Renal cortical epithelial cell (primary cell): ENCODE data around the gene ENO2. TPM values are rescaled to one million over a fixed set of nuclear protein-coding genes. Genes with fewer than 3 reads are reported as not detected.

Experiments
- DNase-seq: peaks from one replicate; pipeline ENCODE4 v3.0.0-alpha.2; 2011; ENCODE audit warnings: low read depth
- total RNA-seq: library from RNA; depleted of rRNA; stranded (reverse); fragments of >200 nt; gene quantifications from 2 replicates; pipeline ENCODE4 v1.2.3, GENCODE V29; 2014

The ENO2 gene
- total RNA-seq, 1 donor from 2014 or later, result 41.3 TPM

GRCh38 chr12:6948873-6949594, 34.7 kb downstream of the ENO2 start:
- DNase-seq, result no peak

GRCh38 chr12:6950401-6950801, 36.0 kb downstream of the ENO2 start:
- DNase-seq, result no peak

DNA sequence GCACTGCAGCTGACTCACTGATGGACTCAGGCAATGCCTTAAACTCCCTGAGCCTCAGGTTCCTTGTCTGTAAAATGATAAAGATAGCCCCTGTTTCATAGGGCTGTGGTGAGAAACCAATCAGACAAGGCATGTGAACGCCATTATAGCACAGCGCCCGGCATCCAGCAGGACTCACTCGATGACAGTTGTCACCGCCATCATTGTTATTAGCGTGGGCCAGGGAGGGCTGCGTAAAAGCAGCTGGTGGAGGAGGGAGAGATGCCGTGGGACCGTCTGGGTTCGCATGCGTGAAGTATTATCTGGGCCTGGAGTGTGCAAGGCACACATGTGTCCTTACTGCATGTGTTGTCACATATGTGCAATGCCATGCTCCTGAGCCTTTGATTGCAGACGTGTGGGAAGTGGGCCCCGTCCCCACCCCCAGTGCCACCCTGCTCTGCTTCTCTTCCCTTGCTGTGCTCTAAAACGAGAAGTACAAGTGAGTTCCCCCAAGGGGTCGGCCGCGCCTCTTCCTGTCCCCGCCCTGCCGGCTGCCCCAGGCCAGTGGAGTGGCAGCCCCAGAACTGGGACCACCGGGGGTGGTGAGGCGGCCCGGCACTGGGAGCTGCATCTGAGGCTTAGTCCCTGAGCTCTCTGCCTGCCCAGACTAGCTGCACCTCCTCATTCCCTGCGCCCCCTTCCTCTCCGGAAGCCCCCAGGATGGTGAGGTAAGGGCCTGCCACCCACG, 36.6 kb downstream of the ENO2 start, which contains the start of gene PTPN6:
Gene PTPN6, plus strand, starts transcription at position 546 of the 730 bp plus-strand sequence. Its CDS starts 157 bp downstream, at position 703.
- DNase-seq, result no peak

GRCh38 chr12:6951551-6952120, 37.3 kb downstream of the ENO2 start:
- no peak for DNase-seq

DNA sequence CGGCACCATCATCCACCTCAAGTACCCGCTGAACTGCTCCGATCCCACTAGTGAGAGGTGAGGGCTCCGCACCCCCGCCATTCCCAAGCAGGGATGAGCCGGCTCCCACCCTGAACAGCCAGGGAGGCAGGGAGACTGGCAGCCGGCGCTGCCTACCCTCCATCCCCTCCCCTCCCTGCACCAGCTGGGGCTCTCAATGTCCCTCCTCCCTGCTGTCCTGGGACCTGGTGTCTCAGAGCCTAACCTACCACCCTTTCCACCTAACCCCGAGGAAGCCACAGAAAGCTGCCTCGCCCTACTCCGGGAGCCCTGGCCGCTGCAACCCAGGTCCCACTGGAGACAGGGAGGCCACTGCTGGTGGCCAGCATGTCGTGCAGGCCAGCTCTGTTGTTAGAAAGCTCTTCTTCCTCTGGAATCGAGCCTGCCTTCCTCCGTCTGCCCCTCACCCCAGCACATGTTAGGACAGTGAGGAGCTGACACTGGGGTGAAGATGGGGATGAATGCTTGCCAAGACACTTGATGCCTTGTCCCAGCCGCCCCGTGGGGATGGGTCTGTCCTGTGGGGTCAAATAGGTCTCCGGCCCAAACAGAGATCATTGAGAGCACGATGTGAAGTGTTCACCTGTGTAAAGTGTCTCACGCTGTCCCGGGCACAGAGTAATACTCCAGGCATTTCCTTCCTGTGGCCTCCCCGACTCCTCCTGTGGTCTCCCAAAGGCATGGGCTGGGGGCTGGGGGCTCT, 37.9 kb downstream of the ENO2 start:
- no peak for DNase-seq

GRCh38 chr12:6952863-6953441, 38.6 kb downstream of the ENO2 start:
- no peak for DNase-seq

DNA sequence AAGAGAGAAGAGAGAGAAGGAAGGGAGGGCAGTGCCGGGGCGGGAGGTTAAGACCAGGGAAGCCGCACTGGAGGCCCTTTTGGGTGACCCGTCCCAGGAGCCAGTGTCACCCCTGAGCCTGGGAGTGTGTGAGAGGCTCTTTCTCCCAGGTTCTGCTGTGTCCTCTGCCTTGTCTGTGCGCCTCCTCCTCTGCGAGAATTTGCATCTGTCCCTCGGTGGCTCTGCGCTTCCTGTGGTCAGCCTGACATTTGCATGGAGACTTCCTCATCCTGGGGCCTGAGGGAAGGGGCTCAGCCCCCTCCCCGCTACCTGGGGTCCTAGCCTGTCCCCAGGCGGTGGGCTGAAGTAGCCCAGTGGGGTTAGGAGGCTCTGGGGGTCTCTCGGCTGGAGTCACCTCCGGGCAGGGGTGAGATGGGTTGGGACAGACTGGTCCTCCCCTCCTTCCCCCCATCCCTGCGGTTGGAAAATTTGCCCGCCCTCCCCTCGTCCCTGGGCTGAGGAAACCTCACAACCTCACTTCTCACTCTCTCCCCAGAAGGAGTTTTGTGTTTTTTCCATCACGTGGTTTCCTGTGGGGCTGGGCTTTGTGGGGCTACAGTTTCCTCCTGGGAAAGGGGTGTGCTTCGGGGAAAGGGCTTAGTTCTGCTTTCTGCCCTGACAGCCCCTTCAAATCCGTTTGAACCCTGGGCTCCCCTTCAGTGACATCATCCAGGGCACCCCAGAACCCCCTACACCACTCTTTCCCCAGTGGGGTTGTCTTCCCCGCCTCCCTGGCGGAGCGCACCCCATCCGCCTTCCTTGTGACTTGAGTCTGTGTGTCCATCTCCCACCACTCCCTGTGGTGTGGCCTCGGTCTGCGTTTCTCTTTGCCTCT, 39.3 kb downstream of the ENO2 start:
- no peak for DNase-seq

DNA sequence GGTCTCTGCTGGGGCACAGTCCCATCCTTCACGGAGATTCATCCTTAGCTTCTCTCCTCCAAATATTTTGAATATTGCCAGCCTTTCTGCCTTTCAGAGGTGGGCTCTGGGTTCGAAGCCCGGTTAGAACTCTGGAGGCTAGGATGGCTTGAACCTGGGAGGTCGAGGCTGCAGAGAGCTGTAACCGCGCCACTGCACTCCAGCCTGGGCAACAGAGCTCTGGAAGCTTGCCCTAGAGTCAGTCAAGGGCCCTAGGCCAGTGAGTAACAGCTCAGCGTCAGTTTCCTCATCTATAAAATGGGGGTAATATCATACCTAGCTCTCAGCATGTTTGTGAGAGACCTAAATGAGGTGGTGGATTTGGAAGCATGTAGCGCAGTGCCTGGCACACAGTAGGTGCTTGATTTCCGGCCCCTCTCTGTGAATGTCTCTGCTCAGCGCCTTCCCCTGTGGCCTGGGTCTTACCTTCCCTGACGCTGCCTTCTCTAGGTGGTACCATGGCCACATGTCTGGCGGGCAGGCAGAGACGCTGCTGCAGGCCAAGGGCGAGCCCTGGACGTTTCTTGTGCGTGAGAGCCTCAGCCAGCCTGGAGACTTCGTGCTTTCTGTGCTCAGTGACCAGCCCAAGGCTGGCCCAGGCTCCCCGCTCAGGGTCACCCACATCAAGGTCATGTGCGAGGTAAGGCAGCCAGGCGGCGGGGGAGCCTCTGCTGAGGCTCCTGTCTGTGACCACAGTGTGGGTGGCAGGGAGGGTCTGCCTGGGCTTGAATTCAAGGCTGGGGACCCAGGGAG, 40.1 kb downstream of the ENO2 start:
- no peak for DNase-seq

DNA sequence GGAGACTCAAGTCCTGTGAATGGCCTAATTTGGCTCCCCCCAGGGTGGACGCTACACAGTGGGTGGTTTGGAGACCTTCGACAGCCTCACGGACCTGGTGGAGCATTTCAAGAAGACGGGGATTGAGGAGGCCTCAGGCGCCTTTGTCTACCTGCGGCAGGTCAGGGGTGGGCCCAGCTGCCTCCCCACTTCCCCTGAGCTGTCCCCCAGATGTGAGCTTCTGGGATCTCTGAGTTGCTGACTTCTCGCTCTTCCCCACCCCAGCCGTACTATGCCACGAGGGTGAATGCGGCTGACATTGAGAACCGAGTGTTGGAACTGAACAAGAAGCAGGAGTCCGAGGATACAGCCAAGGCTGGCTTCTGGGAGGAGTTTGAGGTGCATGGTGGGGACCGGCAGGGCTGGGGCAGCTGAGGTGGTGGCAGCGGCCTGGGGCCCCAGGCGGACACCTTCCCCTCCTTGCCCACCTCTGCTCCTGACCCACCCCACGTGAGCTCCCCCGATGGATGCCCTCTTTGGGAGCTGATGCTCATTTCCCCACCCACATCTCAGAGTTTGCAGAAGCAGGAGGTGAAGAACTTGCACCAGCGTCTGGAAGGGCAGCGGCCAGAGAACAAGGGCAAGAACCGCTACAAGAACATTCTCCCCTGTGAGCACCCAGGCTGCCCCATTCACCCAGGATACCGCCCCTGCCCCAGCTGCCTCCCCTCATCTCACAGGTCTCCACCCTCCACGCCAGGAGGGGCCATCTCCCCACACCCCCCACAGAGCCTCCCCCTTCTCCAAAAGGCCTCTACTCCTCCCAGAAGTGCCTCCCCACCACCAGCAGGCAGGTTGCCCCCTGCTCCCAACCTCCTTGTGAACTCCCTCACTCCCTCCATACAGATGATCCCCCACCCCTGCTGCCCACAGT, 41.0 kb downstream of the ENO2 start:
- no peak for DNase-seq

DNA sequence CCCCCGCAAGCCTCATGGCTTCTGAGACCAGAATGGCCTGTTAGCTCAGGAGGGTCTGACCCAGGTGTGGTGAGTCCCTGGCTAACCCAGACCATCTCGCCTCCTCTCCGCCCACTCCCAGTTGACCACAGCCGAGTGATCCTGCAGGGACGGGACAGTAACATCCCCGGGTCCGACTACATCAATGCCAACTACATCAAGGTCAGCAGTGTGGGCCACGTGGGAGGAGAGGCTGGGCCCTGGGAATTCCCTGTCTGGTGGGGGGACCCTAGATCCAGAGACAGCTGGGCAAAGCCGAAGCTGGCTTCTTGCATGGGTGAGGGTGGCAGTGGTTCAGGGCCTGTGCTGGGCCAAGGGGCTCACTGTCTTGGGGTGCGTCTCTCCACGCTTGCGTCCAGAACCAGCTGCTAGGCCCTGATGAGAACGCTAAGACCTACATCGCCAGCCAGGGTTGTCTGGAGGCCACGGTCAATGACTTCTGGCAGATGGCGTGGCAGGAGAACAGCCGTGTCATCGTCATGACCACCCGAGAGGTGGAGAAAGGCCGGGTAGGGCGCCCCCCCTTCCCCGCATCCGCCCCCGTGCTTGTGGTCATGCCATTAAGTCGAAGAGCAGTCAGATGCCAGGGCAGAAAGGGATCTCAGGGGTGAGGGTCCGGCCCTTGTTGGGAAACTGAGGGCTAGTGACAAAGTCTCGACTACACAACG, 41.8 kb downstream of the ENO2 start:
- no peak for DNase-seq

DNA sequence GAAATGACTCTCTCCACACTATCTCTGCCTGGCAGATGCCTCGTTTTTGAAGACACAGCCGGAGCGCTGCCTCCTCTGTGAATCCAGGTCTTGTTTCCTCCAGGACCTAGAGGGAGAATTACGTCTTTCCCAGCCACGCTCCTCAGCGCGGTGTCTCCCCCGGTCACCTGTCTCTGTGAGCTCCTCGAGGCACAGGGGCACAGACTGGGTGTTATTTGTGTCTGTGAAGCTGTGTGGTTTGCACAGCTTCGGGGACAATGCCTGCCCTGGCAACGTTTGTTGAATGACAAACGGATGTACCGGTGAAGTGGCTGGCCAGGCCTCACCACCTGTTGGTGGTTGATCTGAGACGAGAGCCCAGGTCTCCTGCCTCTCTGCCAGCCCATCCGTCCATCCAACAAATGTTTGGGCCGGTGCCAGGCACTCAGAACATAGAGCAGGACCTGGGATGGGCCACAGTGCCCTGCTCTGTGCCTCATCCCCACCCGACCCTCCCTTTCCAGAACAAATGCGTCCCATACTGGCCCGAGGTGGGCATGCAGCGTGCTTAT, 42.8 kb downstream of the ENO2 start:
- DNase-seq, result no peak

GRCh38 chr12:6957741-6958608, 43.6 kb downstream of the ENO2 start:
- no peak for DNase-seq

DNA sequence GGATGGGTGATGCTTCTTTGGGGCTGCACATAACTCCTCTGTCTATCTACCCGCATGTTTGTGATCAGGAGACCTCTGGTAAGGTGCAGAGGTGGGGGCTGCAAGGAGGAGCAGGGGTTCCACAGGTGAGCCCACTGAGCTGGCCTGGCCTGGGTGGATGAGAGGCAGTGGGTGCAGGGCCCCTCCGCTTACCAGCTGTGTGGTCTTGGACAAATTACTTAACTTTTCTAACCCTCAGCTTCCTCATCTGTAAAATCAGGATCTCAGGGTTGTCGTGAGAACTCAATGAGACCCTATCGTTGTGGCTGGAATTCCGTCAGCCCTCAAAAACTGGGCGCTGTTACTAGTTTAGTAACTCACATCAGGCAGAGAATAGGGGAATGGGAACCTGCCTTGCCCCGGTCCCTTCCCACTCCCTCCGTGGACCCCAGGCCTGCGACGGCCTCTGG, 44.3 kb downstream of the ENO2 start:
- DNase-seq, result no peak

GRCh38 chr12:6959058-6959804, 44.9 kb downstream of the ENO2 start:
- DNase-seq, result no peak

DNA sequence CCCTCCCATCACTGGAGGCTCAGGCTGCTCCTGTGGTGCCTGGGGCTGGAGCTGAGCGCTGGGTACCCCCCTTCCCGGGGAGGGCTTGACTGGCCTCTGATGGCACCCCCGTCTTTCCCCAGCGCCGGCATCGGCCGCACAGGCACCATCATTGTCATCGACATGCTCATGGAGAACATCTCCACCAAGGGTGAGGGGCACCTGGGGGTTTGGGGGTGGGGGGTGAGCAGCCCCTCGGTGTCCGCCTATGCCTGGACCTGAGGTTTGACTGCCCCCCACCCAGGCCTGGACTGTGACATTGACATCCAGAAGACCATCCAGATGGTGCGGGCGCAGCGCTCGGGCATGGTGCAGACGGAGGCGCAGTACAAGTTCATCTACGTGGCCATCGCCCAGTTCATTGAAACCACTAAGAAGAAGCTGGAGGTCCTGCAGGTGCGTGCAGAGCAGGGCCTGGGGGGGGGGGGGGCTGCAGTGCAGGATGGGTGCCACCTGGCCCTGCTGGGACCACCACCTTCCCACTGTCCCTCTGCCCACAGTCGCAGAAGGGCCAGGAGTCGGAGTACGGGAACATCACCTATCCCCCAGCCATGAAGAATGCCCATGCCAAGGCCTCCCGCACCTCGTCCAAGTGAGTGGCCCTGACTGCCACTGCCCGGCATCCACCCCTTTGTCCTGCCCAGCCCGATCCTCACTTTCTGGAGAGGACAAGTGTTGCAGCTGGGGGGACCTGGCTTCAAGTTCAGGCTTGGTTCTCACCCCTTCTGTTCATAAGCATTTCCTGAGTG, 45.6 kb downstream of the ENO2 start:
- no peak for DNase-seq
